HG02885 (cell line): ENCODE data around the gene GRB7.
"Not testable (repeated sequence)": the region's sequence is repeated elsewhere in the genome, so short reads cannot be mapped to it uniquely, and the experiment has no call there.

Experiments
- ATAC-seq: cut with Tn5 transposase; IDR thresholded peaks from one replicate; pipeline ENCODE4 v1.9.1; 2021; ENCODE audit warnings: mild to moderate bottlenecking; ENCODE audit not compliant: unreplicated experiment, poor library complexity

Gene GRB7

DNA sequence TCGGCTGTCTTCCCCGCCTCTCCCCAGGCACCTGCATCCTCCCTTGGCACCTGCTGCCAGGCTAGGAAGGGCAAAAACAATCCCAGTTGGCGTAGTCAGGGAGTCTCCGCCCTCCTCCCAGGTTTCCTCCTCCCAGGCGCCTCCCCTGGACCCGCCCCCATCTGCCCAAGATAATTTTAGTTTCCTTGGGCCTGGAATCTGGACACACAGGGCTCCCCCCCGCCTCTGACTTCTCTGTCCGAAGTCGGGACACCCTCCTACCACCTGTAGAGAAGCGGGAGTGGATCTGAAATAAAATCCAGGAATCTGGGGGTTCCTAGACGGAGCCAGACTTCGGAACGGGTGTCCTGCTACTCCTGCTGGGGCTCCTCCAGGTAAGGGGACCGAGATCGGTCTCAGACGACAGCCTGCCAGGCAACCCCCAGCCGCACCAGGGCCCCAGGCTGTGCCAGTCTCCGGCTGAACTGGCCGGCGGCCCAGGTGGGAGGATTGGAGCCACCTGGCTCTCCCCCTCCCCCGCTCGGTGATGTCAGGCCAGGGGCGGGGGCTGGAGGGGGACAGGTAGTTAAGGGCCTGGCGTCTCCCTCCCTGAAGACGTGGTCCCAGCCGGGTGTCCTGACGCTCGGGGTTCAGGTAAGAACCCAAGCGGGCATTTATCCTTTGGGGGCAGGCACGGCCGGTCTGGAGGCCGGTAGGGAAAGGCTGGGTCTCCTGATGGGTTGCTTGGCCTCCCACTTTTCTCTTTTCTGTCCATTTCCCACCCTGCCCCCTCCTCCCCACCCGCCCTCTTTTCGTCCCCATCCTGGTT is at the start of gene GRB7:
GRB7 (plus strand) TSS at position 179 of the 808 bp plus-strand sequence. CDS start 4,364 bp downstream, outside the sequence.
- no peak for ATAC-seq

DNA sequence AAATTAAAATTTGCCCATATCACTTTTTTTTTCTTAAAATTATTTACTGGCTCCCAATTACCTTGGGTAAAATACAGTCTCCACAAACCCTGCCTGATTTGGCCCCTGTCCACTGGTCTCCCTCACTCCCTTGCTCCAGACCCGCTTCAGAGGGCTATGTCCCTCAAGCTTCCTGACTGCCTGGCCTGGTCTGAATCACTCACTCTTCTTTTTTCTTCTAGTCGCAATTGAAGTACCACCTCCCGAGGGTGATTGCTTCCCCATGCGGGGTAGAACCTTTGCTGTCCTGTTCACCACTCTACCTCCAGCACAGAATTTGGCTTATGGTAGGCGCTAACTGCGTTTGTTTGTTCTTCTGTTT is 49.3 kb upstream of the GRB7 start:
- ATAC-seq = no peak

DNA sequence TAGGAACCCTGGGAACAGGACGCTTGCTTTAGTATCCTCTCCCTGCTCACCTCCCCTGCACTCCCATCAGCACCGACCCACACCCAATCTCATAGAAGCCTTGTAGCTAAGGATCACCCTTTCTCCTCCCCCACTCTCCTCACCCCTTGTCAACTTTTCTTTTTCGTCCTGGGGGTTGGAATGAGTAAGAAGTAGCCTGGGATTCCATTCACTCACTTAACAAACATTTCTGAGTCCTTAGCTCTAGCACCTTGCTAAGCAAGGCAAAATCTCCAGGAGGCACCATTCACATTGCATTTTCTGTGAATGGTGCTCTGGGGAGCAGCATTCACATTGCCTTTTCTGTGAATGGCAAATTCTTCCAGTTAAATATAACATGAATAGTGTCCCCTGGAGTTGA is 48.8 kb upstream of the GRB7 start:
- ATAC-seq = no peak

DNA sequence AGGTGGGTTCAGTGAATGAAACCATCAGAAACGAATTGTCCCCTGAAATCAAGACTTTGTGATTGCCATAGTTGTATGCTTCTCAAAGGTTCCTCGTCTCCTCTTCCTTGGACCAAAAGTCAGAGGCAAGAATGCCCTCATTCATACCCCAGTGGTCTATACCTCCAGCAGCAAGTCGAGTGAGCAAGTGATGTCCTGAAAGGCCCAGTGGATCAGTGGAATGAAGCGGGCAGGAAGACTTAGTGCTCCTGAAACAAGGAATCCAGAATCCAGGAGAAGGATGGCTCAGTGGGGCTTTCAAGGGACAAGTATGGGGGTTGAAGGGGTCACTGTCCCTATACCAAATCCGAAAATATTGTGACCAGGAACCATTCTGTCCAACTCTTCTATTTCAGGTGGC is 43.1 kb upstream of the GRB7 start:
- no peak for ATAC-seq

DNA sequence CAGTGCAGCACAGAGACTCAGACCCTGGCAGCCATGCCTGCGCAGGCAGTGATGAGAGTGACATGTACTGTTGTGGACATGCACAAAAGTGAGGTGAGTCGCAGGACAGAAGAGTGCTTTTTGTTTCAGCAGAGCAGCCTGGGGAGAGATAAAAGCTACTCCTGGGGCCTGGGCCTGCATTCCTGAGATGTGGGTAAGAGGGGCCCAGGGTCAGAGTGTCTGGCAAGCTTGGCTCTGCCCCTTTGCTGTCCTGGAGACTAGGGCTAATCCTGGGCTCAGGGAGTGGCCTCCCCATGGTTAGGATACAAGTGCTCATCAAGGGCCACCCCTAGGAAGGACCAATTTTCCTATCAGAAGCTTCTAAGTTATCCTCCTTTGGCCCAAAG is 42.7 kb upstream of the GRB7 start:
- no peak for ATAC-seq

DNA sequence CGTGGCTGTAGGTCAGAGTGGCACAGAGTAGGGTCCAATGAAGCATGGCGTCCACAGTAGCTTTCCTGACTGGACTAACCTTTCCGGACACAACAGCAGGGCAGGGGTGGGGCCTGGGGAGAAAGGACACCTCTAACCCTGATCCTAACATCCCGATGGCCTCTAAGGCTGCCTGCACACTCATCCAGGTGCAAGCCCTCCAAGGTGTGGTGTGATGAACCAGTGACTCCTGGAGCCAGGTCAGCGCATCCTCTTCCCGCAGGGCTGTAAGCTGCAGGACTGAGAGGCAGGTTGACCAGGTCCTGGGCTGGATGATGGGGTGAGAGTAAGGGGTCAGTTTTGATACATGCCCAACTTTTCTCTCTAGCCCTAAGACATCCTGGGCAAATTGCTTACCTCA is 41.0 kb upstream of the GRB7 start:
- no peak for ATAC-seq

DNA sequence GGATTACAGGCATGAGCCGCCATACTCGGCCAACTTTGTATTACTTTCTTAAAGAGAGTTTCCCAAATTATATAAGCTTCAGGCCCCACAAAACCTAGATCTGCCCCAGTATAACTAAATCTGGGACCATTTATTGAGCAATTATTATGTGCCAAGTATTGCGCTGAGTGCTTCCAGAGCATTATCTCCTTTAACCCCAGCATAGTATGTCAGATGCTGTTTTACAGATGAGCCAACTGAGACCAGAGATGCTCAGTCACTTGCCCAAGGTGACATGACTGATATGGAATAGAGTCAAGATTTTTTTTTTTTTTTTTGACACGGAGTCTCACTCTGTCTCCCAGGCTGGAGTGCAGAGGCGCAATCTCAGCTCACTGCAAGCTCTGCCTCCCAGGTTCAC is 39.8 kb upstream of the GRB7 start:
- ATAC-seq = no peak

DNA sequence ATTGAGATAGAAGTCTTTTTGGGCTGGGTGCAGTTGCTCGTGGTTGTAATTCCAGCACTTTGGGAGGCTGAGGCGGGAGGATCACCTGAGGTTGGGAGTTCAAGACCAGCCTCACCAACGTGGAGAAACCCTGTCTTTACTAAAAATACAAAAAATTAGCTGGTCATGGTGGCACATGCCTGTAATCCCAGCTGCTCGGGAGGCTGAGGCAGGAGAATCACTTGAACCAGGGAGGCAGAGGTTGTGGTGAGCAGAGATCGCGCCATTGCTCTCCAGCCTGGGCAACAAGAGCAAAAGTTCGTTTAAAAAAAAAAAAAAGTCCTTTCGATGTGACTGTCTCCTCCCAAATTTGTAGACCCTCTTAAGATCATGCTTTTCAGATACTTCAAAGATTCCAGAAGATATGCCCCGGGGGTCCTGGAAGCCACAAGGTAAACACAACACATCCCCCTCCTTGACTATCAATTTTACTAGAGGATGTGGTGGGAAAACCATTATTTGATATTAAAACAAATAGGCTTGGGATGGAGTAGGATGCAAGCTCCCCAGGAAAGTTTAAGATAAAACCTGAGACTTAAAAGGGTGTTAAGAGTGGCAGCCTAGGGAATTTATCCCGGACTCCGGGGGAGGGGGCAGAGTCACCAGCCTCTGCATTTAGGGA is 38.5 kb upstream of the GRB7 start:
- ATAC-seq = not testable (repeated sequence)

DNA sequence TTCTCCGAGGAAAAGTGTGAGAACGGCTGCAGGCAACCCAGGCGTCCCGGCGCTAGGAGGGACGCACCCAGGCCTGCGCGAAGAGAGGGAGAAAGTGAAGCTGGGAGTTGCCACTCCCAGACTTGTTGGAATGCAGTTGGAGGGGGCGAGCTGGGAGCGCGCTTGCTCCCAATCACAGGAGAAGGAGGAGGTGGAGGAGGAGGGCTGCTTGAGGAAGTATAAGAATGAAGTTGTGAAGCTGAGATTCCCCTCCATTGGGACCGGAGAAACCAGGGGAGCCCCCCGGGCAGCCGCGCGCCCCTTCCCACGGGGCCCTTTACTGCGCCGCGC is 38.0 kb upstream of the GRB7 start, which contains the start of gene ERBB2:
ERBB2 (plus strand) TSS at position 247 of the 330 bp plus-strand sequence. CDS start 175 bp downstream, outside the sequence.
- ATAC-seq = no peak

DNA sequence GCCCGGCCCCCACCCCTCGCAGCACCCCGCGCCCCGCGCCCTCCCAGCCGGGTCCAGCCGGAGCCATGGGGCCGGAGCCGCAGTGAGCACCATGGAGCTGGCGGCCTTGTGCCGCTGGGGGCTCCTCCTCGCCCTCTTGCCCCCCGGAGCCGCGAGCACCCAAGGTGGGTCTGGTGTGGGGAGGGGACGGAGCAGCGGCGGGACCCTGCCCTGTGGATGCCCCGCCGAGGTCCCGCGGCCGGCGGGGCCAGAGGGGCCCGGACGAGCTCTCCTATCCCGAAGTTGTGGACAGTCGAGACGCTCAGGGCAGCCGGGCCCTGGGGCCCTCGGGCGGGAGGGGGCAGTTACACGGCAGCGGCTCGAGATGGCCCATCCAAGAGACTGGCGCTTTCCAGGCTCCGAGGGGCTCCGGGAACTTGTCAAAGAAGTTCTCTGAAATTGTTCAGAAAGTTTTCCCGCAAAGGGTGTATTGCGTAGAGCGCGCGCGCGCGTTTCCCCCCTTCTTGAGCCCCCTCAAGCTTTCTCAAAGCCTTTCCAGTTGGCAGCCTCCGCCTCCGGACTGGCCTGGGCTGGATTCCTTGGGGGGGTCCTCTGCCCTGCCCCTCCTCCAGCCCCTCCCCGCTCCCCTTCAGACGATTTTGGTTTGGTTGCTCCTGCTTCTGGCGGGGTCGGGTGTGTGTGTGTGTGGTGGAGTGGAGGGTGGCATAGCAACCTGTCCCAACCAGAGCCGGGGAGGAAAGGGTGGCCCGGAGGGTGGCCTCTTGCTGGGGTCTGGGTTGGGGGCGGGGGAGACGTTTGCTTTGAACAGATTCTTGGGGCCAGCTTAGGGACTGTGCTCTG is 37.4 kb upstream of the GRB7 start:
- no peak for ATAC-seq

DNA sequence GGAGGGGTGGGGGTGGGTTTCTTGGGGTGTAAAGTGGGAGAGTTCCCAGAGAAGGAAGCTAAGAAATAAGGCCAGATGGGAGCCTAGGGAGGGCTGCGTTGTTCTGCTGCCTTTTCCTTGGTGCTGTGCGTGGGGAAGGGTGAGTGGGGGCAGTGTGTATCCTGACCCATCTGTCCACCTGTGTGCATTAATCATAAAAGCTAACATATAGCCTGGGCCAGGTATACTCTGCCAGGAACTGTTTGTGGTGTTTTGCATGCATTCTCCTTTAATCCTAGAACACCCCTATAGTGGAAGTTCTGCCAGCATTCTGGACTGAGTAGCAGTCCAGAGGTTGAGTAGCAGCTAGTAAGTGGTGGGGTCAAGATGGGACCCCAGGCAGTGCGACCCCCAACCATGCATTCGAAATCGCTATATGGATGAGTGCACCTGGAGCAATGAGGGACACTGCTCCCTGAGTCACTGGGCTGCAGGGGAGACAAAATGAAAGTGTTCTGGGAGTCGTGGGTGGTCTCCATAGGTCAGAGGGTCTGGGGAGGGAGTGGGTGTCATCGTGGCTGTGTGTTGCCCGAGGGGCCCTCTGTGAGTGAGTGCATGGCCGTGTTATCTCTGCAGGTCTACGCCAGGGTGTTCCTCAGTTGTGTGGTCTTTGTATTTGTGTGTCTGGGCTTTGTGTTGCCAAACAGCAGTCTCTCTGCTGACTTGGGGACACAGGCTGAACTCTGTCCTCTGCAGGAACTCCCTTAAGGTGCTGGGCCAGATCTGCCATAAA is 36.5 kb upstream of the GRB7 start:
- ATAC-seq = no peak

DNA sequence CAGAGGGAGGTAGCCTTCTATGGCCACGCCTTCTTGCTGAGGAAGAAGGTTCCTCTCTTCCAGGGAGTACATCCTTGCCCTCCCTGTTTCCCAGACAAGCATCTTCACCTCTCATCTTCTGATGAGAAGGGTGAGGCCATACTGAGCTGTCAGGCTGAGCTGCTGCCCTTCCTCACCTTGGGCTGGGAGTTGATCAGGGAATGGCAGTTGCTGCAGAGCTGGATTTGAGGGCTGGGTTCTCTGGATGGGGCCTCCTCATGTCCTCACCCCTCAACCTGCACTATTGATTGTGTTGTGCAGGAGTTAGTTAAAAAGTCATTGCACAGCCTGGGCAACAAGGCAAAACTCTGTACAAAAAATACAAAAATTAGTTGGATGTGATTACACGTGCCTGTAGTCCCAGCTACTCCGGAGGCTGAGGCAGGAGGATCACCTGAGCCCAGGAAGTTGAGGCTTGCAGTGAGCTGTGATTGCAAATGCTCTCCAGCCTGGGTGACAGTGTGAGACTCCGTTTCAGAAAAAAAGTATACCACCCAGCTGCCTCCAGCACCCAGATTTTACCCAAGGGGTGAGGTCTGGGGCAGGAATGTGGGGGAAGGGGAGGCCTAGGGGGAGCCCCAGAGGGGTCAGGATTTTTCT is 35.8 kb upstream of the GRB7 start:
- no peak for ATAC-seq

DNA sequence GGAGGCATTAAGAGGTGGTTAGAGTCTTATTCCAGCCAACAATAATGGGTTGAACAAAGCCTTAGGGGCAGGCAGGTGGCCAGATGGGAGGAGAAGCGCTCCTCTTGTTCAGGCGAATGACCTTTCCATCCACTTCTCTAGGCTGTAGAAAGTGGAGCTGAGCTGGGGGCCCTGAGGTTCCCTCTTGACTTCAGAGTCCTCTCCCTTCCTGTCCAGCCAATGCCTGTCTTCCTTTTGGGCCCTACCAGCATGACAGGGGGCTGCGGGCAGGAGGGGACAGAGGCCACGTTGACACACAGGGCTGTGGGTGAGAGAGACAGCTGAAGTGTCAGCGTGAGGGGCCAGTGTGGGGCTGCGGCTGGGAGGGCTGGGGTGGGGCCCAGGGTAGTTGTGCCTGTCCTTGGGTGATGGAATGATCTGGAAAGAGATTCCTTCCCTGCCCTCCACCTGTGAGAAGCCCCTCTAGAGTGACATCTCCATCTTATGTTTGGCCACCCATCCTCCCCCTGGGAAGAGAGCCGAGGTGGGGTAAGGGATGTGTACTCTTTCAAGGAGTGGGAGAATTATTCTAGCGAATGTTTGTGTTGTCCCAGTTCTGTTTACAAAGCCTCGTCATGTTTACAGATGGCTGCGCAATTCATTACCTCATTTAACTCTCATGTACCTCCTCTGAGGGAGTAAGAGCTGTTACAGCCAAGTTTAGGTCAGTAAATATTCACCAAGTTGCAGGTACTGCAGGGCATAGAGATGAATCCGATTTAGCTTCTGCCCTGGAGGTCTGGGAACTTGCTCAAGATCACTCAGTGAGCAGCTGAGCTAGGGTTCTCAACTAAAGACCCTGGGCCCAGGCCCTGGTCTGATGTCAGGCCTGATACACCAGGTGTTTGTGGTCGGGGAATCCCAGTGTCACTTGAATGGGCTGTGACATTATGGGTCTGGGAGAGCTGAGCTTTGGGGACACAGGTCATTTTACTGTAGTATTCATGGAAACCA is 34.5 kb upstream of the GRB7 start:
- ATAC-seq = no peak

DNA sequence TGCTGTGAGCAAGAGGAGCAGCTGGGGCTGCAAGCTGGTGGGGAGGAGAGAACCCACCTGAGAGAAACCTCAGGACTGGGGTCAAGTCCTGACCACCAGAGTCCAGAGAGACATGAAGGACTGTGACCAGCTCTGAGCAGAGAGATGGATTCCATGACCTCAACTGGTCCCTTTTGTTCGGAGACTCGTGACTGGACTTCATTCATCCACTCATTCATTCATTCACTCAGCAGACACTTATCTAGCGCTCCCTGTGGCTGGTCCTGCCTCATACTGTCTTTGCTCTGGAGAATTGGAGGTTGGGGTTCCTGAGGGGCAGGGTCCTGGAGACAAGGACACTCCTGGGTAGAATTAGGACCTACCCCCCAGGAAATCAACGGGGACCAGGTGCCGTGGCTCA is 33.8 kb upstream of the GRB7 start:
- ATAC-seq = no peak

DNA sequence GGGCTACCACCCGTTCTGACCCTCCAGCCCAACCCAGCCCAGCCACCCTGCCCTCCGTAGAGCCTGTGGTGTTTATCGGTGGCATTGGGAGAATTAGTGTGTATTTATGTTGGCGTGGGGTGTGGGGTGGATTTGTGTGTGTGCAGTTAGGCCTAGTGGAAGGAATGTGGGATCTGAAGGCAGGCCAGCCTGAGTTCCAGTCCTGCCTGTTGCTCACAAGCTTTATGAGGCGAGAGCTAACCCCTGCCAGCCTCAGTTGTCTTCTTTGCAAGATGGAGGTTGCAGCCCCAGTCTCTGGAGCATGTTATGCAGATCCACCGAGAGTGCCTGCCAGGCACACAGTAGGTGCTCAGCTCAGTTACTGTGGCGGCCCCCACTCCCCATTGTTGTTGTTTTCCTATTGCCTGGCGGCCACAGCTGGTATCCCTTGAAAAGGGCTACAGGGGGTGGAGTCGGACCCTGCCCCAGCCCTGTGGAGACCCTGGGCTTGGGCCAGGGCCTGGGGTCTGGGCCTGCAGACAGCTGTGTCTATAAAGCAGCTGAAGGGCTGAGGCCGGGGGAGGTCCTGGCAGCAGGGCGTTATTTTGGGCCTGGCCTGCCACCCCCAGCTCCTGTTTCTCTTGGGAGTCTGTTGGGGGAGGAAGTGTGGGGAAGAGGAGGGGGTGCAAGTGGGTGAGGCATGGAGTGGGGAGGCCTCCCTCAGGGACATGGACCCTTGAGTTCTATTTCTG is 32.8 kb upstream of the GRB7 start:
- no peak for ATAC-seq

DNA sequence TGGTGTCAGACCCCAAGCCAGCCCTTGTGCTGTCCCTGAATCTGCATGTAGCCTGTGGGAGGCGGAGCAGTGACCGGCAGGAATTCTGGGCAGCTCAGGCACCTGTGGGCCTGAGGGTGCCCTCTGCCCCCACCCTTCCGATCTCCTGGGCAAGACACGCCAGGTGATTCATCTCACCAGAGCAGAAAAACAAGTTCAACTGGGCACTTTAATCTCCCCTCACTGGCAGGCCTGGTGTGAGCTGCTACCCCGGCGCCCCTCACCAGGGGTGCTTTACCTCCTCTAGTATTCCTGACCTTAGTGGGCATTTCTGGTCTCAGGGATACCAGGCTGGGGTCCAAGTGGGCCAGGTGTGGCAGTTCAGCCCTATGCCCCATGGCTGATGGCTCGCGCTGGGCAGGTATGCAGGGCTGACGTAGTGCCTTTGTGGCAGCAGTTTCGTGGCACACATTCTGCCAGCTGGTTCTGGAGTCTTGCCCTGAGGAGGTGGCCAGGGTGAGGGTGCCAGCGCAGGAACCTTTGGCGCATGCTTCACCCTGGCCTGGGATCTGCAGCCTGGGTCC is 31.9 kb upstream of the GRB7 start:
- ATAC-seq = no peak

DNA sequence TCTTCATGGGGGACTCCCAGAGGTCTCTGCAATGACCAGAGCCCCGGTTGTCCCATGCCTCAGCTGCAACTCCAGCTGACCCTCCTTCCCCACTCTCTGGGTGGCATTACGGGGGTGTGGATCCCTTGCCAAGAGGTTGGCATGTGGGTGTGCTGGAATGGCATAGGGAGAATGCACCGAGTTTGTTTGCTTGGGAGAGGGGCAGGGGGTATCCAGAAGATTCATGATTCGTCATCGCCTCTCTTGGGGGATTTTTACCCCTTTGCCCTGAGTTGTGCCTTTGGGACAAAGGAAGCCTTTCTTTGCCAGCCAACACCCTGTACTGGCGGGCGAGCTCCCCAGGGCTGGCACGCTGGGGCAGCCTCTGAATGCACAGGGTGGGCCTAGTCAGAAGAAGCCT is 31.4 kb upstream of the GRB7 start:
- no peak for ATAC-seq

DNA sequence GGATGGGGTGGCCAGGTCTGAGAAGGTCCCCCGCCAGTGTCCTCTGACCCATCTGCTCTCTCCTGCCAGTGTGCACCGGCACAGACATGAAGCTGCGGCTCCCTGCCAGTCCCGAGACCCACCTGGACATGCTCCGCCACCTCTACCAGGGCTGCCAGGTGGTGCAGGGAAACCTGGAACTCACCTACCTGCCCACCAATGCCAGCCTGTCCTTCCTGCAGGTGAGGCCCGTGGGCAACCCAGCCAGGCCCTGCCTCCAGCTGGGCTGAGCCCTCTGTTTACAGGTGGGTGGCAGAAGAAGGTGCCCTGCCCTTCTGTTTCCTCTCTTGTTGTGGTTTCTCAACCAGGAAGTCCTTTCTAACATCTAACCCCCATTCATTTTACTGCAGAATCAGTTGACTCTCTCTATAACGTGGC is 30.8 kb upstream of the GRB7 start:
- no peak for ATAC-seq
